MCF 10A (cell line): ENCODE measurements around the gene PHYHIPL. TPM values are rescaled to one million over a fixed set of nuclear protein-coding genes. Genes with fewer than 3 reads are reported as not detected.
"Not testable (repeated sequence)": the region's sequence is repeated elsewhere in the genome, so short reads cannot be mapped to it uniquely, and the experiment has no call there.

ENCODE experiments used
- BruUV-seq: library from RNA; stranded (reverse); fragments of 400-500 nt; replicated peaks from 2 replicates; lab custom pipeline; 2021; lab: Mats Ljungman, UMichigan
- CTCF ChIA-PET: fragments of 300-600 bp; sonication (Branson Sonifier 250); formaldehyde crosslinking; extraction: SDS; loops from one replicate; lab custom pipeline; 2021; ENCODE audit warnings: antibody characterized with exemption, inconsistent platforms; lab: Yijun Ruan, JAX
- POLR2A ChIA-PET: fragments of 300-600, 350-650 bp; sonication (Branson Sonifier 250); formaldehyde crosslinking; extraction: SDS; loops from one replicate; lab custom pipeline; 2020; ENCODE audit warnings: antibody characterized with exemption, inconsistent platforms; lab: Yijun Ruan, JAX
- DNase-seq: peaks from one replicate; pipeline ENCODE4 v3.0.0-alpha.2; 2018; ENCODE audit not compliant: unreplicated experiment
- H3K27ac Mint-ChIP-seq: one replicate; pipeline ENCODE4 v1.8.0; 2022; ENCODE audit warnings: mild to moderate bottlenecking, low read depth, mixed read lengths; ENCODE audit not compliant: unreplicated experiment
- H3K27me3 Mint-ChIP-seq: one replicate; pipeline ENCODE4 v1.8.0; 2022; ENCODE audit warnings: mixed read lengths; ENCODE audit not compliant: insufficient read depth, unreplicated experiment
- H3K36me3 Mint-ChIP-seq: one replicate; pipeline ENCODE4 v1.8.0; 2022; ENCODE audit warnings: mild to moderate bottlenecking, moderate library complexity, mixed read lengths; ENCODE audit not compliant: insufficient read depth, unreplicated experiment
- H3K4me1 Mint-ChIP-seq: one replicate; pipeline ENCODE4 v1.8.0; 2022; ENCODE audit warnings: mixed read lengths; ENCODE audit not compliant: insufficient read depth, unreplicated experiment
- H3K4me3 Mint-ChIP-seq: one replicate; pipeline ENCODE4 v1.8.0; 2022; ENCODE audit warnings: mild to moderate bottlenecking, moderate library complexity, mixed read lengths; ENCODE audit not compliant: unreplicated experiment
- H3K9me3 Mint-ChIP-seq: one replicate; pipeline ENCODE4 v1.8.0; 2022; ENCODE audit warnings: mixed read lengths; ENCODE audit not compliant: unreplicated experiment
- CTCF ChIP-seq: fragments of 200-600 bp; IDR thresholded peaks from one replicate; pipeline ENCODE4 v1.8.0; 2022; ENCODE audit warnings: antibody characterized with exemption, mild to moderate bottlenecking; ENCODE audit not compliant: unreplicated experiment
- intact Hi-C: fragments of 100-400 bp; cut with micrococcal nuclease; formaldehyde crosslinking; loops from 2 replicates; pipeline ENCODE4 v1.14.1; 2022
- total RNA-seq: library from RNA; stranded (reverse); gene quantifications from 2 replicates; pipeline ENCODE4 v1.2.3, GENCODE V29; 2022

Gene PHYHIPL
- total RNA-seq, 1 experiment from 2014 or later, result not detected

GRCh38 chr10:59214160-59214559 is 37.7 kb downstream of the PHYHIPL start:
- Mint-ChIP-seq H3K27ac (no peak overlapping the region), H3K36me3 (no peaks in the 10 kb centered on the region), H3K27me3 (peaks cover 49% of the 10 kb centered on the region), H3K9me3 (no peaks in the 10 kb centered on the region), H3K4me3 (no peak overlapping the region), H3K4me1 (no peaks in the 10 kb centered on the region)
- CTCF ChIA-PET, result interaction anchor here (0.6 kb wide), 1 partner anchor 827 kb away, joined by 3 read pairs; no protein-coding TSS in a partner anchor
- POLR2A ChIA-PET, result no interaction called here
- no TSS peak for BruUV-seq
- intact Hi-C loops, result no loop called here
- TF ChIP-seq CTCF, result no peak
- no peak for DNase-seq

- H3K9me3 Mint-ChIP-seq, result no peaks in the 10 kb centered on the region
- POLR2A ChIA-PET, result no interaction called here
These were observed 39.9 kb downstream of the PHYHIPL start for GRCh38 chr10:59216178-59216869.

GRCh38 chr10:59222788-59223187 is 46.3 kb downstream of the PHYHIPL start:
- intact Hi-C loops, result no loop called here
- peaks cover 68% of the 10 kb centered on the region for H3K27me3 Mint-ChIP-seq
- POLR2A ChIA-PET, result interaction anchor here (0.7 kb wide), 1 partner anchor 384 kb away, joined by 4 read pairs; no protein-coding TSS in a partner anchor

More at GRCh38 chr10:59216178-59216869, 39.9 kb downstream of the PHYHIPL start:
- H3K27ac Mint-ChIP-seq, result no peak overlapping the region
- no peak for DNase-seq
- H3K36me3 Mint-ChIP-seq, result no peaks in the 10 kb centered on the region
- H3K4me3 Mint-ChIP-seq, result no peak overlapping the region
- H3K4me1 Mint-ChIP-seq, result no peaks in the 10 kb centered on the region
- no peak for TF ChIP-seq CTCF
- CTCF ChIA-PET, result interaction anchor here (0.5 kb wide), 1 partner anchor 266 kb away, joined by 3 read pairs; no protein-coding TSS in a partner anchor
- peaks cover 61% of the 10 kb centered on the region for H3K27me3 Mint-ChIP-seq
- BruUV-seq, result no TSS peak
- intact Hi-C loops, result no loop called here

GRCh38 chr10:59223597-59223996 is 47.2 kb downstream of the PHYHIPL start:
- POLR2A ChIA-PET, result interaction anchor here (0.7 kb wide), 1 partner anchor 383 kb away, joined by 4 read pairs; no protein-coding TSS in a partner anchor
- H3K9me3 Mint-ChIP-seq, BruUV-seq, DNase-seq, intact Hi-C loops, H3K36me3 Mint-ChIP-seq, H3K4me1 Mint-ChIP-seq, H3K27ac Mint-ChIP-seq, H3K4me3 Mint-ChIP-seq: not testable (repeated sequence)
- CTCF ChIA-PET, result interaction anchor here (0.6 to 0.9 kb wide), 5 partner anchors 63 to 737 kb away, joined by 3 to 5 read pairs (median 3); no protein-coding TSS in a partner anchor
- peaks cover 74% of the 10 kb centered on the region for H3K27me3 Mint-ChIP-seq

More at GRCh38 chr10:59222788-59223187, 46.3 kb downstream of the PHYHIPL start:
- Mint-ChIP-seq H3K4me1 (no peaks in the 10 kb centered on the region), H3K9me3 (no peaks in the 10 kb centered on the region), H3K36me3 (no peaks in the 10 kb centered on the region), H3K27ac (no peak overlapping the region), H3K4me3 (no peak overlapping the region)
- CTCF ChIA-PET, result interaction anchor here (0.6 to 0.9 kb wide), 3 partner anchors 196 to 402 kb away, joined by 3 to 4 read pairs (median 3); no protein-coding TSS in a partner anchor
- no TSS peak for BruUV-seq
- no peak for TF ChIP-seq CTCF
- no peak for DNase-seq
